Activated CD8-positive, alpha-beta memory T cell treated with anti-CD3 and anti-CD28 coated beads for 36 hours (primary cell): ENCODE measurements around the gene PTPRG. TPM values are rescaled to one million over a fixed set of nuclear protein-coding genes. Genes with fewer than 3 reads are reported as not detected.

Experiments used
- CTCF ChIA-PET: fragments of 350-600 bp; sonication (Branson Sonifier 250); formaldehyde crosslinking; loops from one replicate; lab custom pipeline; 2021; ENCODE audit warnings: antibody characterized with exemption; lab: Charles Lee
- POLR2A ChIA-PET: fragments of 350-600 bp; sonication (Branson Sonifier 250); formaldehyde crosslinking; loops from one replicate; lab custom pipeline; 2021; ENCODE audit warnings: antibody characterized with exemption; lab: Charles Lee
- total RNA-seq, 2 experiments: library from RNA; stranded (reverse); gene quantifications; one replicate each; pipeline ENCODE4 v1.2.3, GENCODE V29; 2021

PTPRG gene
- total RNA-seq, 2 experiments from 2014 or later: not detected

GRCh38 chr3:62228467-62228866, 667.1 kb downstream of the PTPRG start:
- CTCF ChIA-PET: no interaction called here
- POLR2A ChIA-PET: no interaction called here

GRCh38 chr3:62229211-62229610, 667.8 kb downstream of the PTPRG start:
- CTCF ChIA-PET: no interaction called here

GRCh38 chr3:62229908-62230307, 668.5 kb downstream of the PTPRG start:
- CTCF ChIA-PET: no interaction called here
- POLR2A ChIA-PET: no interaction called here

More at GRCh38 chr3:62229211-62229610, 667.8 kb downstream of the PTPRG start:
- POLR2A ChIA-PET: no interaction called here

GRCh38 chr3:62233065-62233464, 671.7 kb downstream of the PTPRG start:
- POLR2A ChIA-PET: no interaction called here
- CTCF ChIA-PET: no interaction called here

- POLR2A ChIA-PET: no interaction called here
- CTCF ChIA-PET: no interaction called here
Observed at GRCh38 chr3:62236016-62236415, 674.6 kb downstream of the PTPRG start.

GRCh38 chr3:62237286-62237948, 676.0 kb downstream of the PTPRG start:
- ChIA-PET POLR2A (interaction anchor here (0.5 kb wide), 1 partner anchor 682 kb away, joined by 6 read pairs; no protein-coding TSS in a partner anchor), CTCF (no interaction called here)

- ChIA-PET CTCF (no interaction called here), POLR2A (interaction anchor here (0.5 kb wide), 1 partner anchor 683 kb away, joined by 6 read pairs; no protein-coding TSS in a partner anchor)
Observed at GRCh38 chr3:62238003-62238402, 676.6 kb downstream of the PTPRG start.

- ChIA-PET CTCF (no interaction called here), POLR2A (no interaction called here)
Observed at GRCh38 chr3:62238431-62238830, 677.1 kb downstream of the PTPRG start.

- CTCF ChIA-PET: no interaction called here
- POLR2A ChIA-PET: no interaction called here
Observed at GRCh38 chr3:62241279-62241678, 679.9 kb downstream of the PTPRG start.

- ChIA-PET POLR2A (no interaction called here), CTCF (no interaction called here)
Observed at GRCh38 chr3:62242831-62243509, 681.6 kb downstream of the PTPRG start.

GRCh38 chr3:62246094-62246493, 684.7 kb downstream of the PTPRG start:
- ChIA-PET CTCF (no interaction called here), POLR2A (no interaction called here)

- CTCF ChIA-PET: no interaction called here
- POLR2A ChIA-PET: no interaction called here
Observed at GRCh38 chr3:62246985-62247384, 685.6 kb downstream of the PTPRG start.

- POLR2A ChIA-PET: no interaction called here
Observed at GRCh38 chr3:62248734-62249483, 687.5 kb downstream of the PTPRG start.

GRCh38 chr3:62249484-62249776, 688.1 kb downstream of the PTPRG start:
- ChIA-PET POLR2A (no interaction called here), CTCF (no interaction called here)

More at GRCh38 chr3:62248734-62249483, 687.5 kb downstream of the PTPRG start:
- CTCF ChIA-PET: no interaction called here

GRCh38 chr3:62249855-62250543, 688.6 kb downstream of the PTPRG start:
- POLR2A ChIA-PET: no interaction called here

GRCh38 chr3:62252438-62253157, 691.2 kb downstream of the PTPRG start:
- ChIA-PET POLR2A (no interaction called here), CTCF (no interaction called here)

More at GRCh38 chr3:62249855-62250543, 688.6 kb downstream of the PTPRG start:
- CTCF ChIA-PET: no interaction called here

- POLR2A ChIA-PET: no interaction called here
- CTCF ChIA-PET: no interaction called here
Observed at GRCh38 chr3:62253971-62254370, 692.6 kb downstream of the PTPRG start.

GRCh38 chr3:62255758-62256157, 694.4 kb downstream of the PTPRG start:
- POLR2A ChIA-PET: no interaction called here

GRCh38 chr3:62259924-62260323, 698.6 kb downstream of the PTPRG start:
- ChIA-PET CTCF (no interaction called here), POLR2A (no interaction called here)

More at GRCh38 chr3:62255758-62256157, 694.4 kb downstream of the PTPRG start:
- CTCF ChIA-PET: no interaction called here
